HEK293 (cell line): ENCODE results near the gene DPYD.

Experiments used
- MZF1 ChIP-seq: fragments of 450-650 bp; formaldehyde crosslinking; IDR thresholded peaks from 2 replicates; pipeline ENCODE4 v1.5.1; 2017; ENCODE audit warnings: missing biosample characterization, missing genetic modification characterization, borderline replicate concordance
- TCF7L2 ChIP-seq: IDR thresholded peaks from 2 replicates; pipeline ENCODE4 v1.6.1; 2011; ENCODE audit warnings: low read depth, mild to moderate bottlenecking, inconsistent platforms, low read length, moderate library complexity, borderline replicate concordance
- ZBTB17 ChIP-seq: fragments of 450-650 bp; formaldehyde crosslinking; IDR thresholded peaks from 2 replicates; pipeline ENCODE4 v1.5.1; 2016; ENCODE audit warnings: missing biosample characterization, missing genetic modification characterization
- ZBTB8A ChIP-seq: fragments of 450-650 bp; formaldehyde crosslinking; IDR thresholded peaks from 2 replicates; pipeline ENCODE4 v1.5.1; 2016; ENCODE audit warnings: missing biosample characterization, missing genetic modification characterization
- ZNF133 ChIP-seq: fragments of 450-650 bp; formaldehyde crosslinking; IDR thresholded peaks from 2 replicates; pipeline ENCODE4 v1.5.1; 2016; ENCODE audit warnings: missing biosample characterization, missing genetic modification characterization
- ZNF138 ChIP-seq: fragments of 450-650 bp; formaldehyde crosslinking; IDR thresholded peaks from 2 replicates; pipeline ENCODE4 v1.5.1; 2016; ENCODE audit warnings: missing biosample characterization, missing genetic modification characterization, borderline replicate concordance
- ZNF24 ChIP-seq: fragments of 450-650 bp; formaldehyde crosslinking; IDR thresholded peaks from 2 replicates; pipeline ENCODE4 v1.5.1; 2016; ENCODE audit warnings: missing biosample characterization, missing genetic modification characterization
- ZNF274 ChIP-seq, 2 experiments: fragments of 200-500 bp in 1 of 2; fragments of 450-650 bp in 1 of 2; sonication (Bioruptor generic) in 1 of 2; formaldehyde crosslinking in 1 of 2; IDR thresholded peaks; 2 replicates each; pipeline versions ENCODE4 v1.5.1 to v1.6.1; 2014 to 2016; ENCODE audit warnings: borderline replicate concordance in 1 of 2, inconsistent platforms in 1 of 2, low read length in 1 of 2, missing biosample characterization in 1 of 2, missing genetic modification characterization in 1 of 2
- ZSCAN30 ChIP-seq: fragments of 450-650 bp; IDR thresholded peaks from 2 replicates; pipeline ENCODE4 v1.5.1; 2018; ENCODE audit warnings: missing biosample characterization, mild to moderate bottlenecking, missing genetic modification characterization, moderate library complexity
- TF ChIP-seq, protein P1 (sequence below): fragments of 450-650 bp; formaldehyde crosslinking; IDR thresholded peaks from 2 replicates; pipeline ENCODE4 v1.5.1; 2016; ENCODE audit warnings: missing biosample characterization, missing genetic modification characterization

DNA sequence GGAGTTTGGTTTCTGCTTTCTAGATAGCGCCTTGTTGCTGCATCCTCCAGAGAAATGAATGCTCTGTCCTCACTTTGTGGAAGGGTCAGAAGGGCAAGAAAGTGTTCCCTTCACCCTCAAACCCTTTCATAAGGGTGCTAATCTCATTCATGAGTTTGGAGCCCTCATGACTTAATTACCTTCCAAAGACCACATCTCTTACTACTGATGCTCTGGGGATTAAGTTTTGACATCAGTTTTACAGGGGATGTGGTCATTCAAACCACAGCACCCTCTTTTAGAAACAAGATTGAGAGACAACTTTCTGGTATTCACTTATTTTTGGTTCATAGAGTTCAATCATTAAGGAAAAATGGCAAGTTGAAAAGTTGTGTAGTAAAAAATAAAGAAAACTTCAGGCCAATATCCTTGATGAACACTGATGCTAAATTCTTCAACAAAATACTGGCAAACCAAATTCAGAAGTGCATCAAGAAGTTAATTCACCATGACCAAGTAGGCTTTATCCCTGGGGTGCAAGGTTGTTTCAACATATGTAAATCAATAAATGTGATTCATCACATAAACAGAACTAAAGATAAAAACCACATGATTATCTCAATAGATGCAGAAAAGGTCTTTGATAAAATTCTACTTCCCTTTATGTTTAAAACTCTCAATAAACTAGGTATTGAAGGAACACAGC lies 757.1 kb downstream of the DPYD start:
- TF ChIP-seq ZNF133 (tag by site-specific recombination) (no peak), ZNF274 (IDR thresholded peaks at IDR 0.05; ENCODE audit: low read length) (no peak), ZNF274 (tag by site-specific recombination; IDR thresholded peaks at IDR 0.05; ENCODE audit: borderline replicate concordance) (no peak), ZBTB8A (no peak), ZSCAN30 (no peak), ZNF138 (tag by site-specific recombination) (no peak), MZF1 (tag by site-specific recombination) (no peak), TCF7L2 (no peak), ZNF24 (tag by site-specific recombination) (no peak), ZBTB17 (tag by site-specific recombination) (no peak)
- TF ChIP-seq, protein P1, sequence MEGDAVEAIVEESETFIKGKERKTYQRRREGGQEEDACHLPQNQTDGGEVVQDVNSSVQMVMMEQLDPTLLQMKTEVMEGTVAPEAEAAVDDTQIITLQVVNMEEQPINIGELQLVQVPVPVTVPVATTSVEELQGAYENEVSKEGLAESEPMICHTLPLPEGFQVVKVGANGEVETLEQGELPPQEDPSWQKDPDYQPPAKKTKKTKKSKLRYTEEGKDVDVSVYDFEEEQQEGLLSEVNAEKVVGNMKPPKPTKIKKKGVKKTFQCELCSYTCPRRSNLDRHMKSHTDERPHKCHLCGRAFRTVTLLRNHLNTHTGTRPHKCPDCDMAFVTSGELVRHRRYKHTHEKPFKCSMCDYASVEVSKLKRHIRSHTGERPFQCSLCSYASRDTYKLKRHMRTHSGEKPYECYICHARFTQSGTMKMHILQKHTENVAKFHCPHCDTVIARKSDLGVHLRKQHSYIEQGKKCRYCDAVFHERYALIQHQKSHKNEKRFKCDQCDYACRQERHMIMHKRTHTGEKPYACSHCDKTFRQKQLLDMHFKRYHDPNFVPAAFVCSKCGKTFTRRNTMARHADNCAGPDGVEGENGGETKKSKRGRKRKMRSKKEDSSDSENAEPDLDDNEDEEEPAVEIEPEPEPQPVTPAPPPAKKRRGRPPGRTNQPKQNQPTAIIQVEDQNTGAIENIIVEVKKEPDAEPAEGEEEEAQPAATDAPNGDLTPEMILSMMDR (tag by site-specific recombination), result no peak
